ENCODE results near the gene STEAP3.
"Not testable (repeated sequence)": the region's sequence is repeated elsewhere in the genome, so short reads cannot be mapped to it uniquely, and the experiment has no call there.

Gene STEAP3

GRCh38 chr2:119266091-119266589, 42.5 kb downstream of the STEAP3 start:
- DNase-seq, result no peak

- no peak for DNase-seq
These were observed 44.0 kb downstream of the STEAP3 start for GRCh38 chr2:119267604-119268003.

- no peak for DNase-seq
These were observed 53.2 kb downstream of the STEAP3 start for GRCh38 chr2:119276864-119277263.

- not testable (repeated sequence) for DNase-seq
These were observed 54.8 kb downstream of the STEAP3 start for GRCh38 chr2:119278385-119278784.

GRCh38 chr2:119278946-119279345, 55.3 kb downstream of the STEAP3 start:
- DNase-seq, result no peak

GRCh38 chr2:119279666-119280065, 56.0 kb downstream of the STEAP3 start:
- no peak for DNase-seq

GRCh38 chr2:119280680-119281079, 57.0 kb downstream of the STEAP3 start:
- DNase-seq, result no peak

GRCh38 chr2:119282146-119282995, 58.7 kb downstream of the STEAP3 start:
- DNase-seq, result peak; percentile 89 to 96

GRCh38 chr2:119282996-119283511, 59.4 kb downstream of the STEAP3 start:
- DNase-seq, result peak; percentile 43 to 61

GRCh38 chr2:119283873-119284331, 60.3 kb downstream of the STEAP3 start:
- DNase-seq, result peak; percentile 93 to 99

- no peak for DNase-seq
These were observed 63.0 kb downstream of the STEAP3 start for GRCh38 chr2:119286661-119287060.

- no peak for DNase-seq
These were observed 64.9 kb downstream of the STEAP3 start for GRCh38 chr2:119288576-119288975.

- DNase-seq, result no peak
These were observed 65.5 kb downstream of the STEAP3 start for GRCh38 chr2:119289093-119289492.

GRCh38 chr2:119289642-119290041, 66.0 kb downstream of the STEAP3 start:
- no peak for DNase-seq

GRCh38 chr2:119290859-119291587, 67.4 kb downstream of the STEAP3 start:
- peak; percentile 53 to 81 for DNase-seq

- no peak for DNase-seq
These were observed 68.0 kb downstream of the STEAP3 start for GRCh38 chr2:119291588-119292167.

GRCh38 chr2:119292226-119292625, 68.6 kb downstream of the STEAP3 start:
- no peak for DNase-seq

GRCh38 chr2:119293254-119293653, 69.6 kb downstream of the STEAP3 start:
- no peak for DNase-seq

- DNase-seq, result no peak
These were observed 70.3 kb downstream of the STEAP3 start for GRCh38 chr2:119293900-119294299.

GRCh38 chr2:119294671-119295070, 71.0 kb downstream of the STEAP3 start:
- no peak for DNase-seq

GRCh38 chr2:119295688-119296375, 72.2 kb downstream of the STEAP3 start:
- no peak for DNase-seq

GRCh38 chr2:119301413-119301812, 77.8 kb downstream of the STEAP3 start:
- DNase-seq, result no peak

- no peak for DNase-seq
These were observed 81.2 kb downstream of the STEAP3 start for GRCh38 chr2:119304847-119305246.

All from inflammatory macrophage treated with lipopolysaccharide for 1 hour (primary cell).